HCT116 (cell line): Measurements from ENCODE around the gene SIX5. TPM values are rescaled to one million over a fixed set of nuclear protein-coding genes. Genes with fewer than 3 reads are reported as not detected.

ENCODE experiments used
- ATAC-seq: fragments of 200-7000 bp; cut with Tn5 transposase; 2 replicates; pipeline ENCODE4 v1.9.1; 2020; ENCODE audit warnings: mild to moderate bottlenecking, moderate library complexity
- BruUV-seq: library from RNA; stranded (reverse); fragments of 400-500 nt; replicated peaks from 2 replicates; lab custom pipeline; 2021; lab: Mats Ljungman, UMichigan
- CTCF ChIA-PET: fragments of 300-600 bp; sonication (Branson Sonifier 250); formaldehyde crosslinking; loops from one replicate; lab custom pipeline; 2021; ENCODE audit warnings: antibody characterized with exemption; lab: Charles Lee
- POLR2A ChIA-PET: fragments of 300-600, 350-600 bp; sonication (Branson Sonifier 250); formaldehyde crosslinking; loops from one replicate; lab custom pipeline; 2021; ENCODE audit warnings: antibody characterized with exemption; lab: Charles Lee
- RAD21 ChIA-PET, 2 experiments: fragments of 300-600 bp; sonication (Branson Sonifier 250); formaldehyde crosslinking; loops; one replicate each; lab custom pipeline; 2023; ENCODE audit warnings: low total read pairs in 2 of 2; ENCODE audit not compliant: uncharacterized antibody in 2 of 2, unreplicated experiment in 2 of 2, low non-redundant PET in 1 of 2; lab: Charles Lee
- DNase-seq: peaks from one replicate; pipeline ENCODE4 v3.0.0-alpha.2; 2010; ENCODE audit warnings: low read depth, low spot score
- H2AFZ ChIP-seq: fragments of 200-600 bp; shearing (Covaris generic), sonication (generic); 2 replicates; pipeline ENCODE4 v1.6.1; 2017; ENCODE audit warnings: low read depth, mixed run types, mixed read lengths, antibody characterized with exemption, low read length; ENCODE audit not compliant: poor library complexity, severe bottlenecking
- H3K27ac ChIP-seq: 2 replicates; pipeline ENCODE4 v1.5.1; 2012; ENCODE audit warnings: low read depth, low read length
- H3K27me3 ChIP-seq: fragments of 200-600 bp; sonication (generic); 2 replicates; pipeline ENCODE4 v1.6.1; 2016; ENCODE audit warnings: mixed run types, low read length, mixed read lengths; ENCODE audit not compliant: insufficient read depth
- H3K36me3 ChIP-seq, 2 experiments: fragments of 200-500 bp in 1 of 2; fragments of 200-600 bp in 1 of 2; sonication (Bioruptor generic) in 1 of 2; sonication (generic) in 1 of 2; 2 replicates each; pipeline versions ENCODE4 v1.5.1 to v1.6.1; 2014 to 2016; ENCODE audit warnings: low read length in 2 of 2, inconsistent platforms in 1 of 2, mixed read lengths in 1 of 2, mixed run types in 1 of 2; ENCODE audit not compliant: insufficient read depth in 2 of 2, control insufficient read depth in 1 of 2
- H3K4me1 ChIP-seq, 2 experiments: fragments of 200-600 bp in 1 of 2; sonication (generic) in 1 of 2; 2 replicates each; pipeline versions ENCODE4 v1.5.1 to v1.6.1; 2012 to 2017; ENCODE audit warnings: low read length in 2 of 2, inconsistent platforms in 1 of 2, mild to moderate bottlenecking in 1 of 2, mixed read lengths in 1 of 2, mixed run types in 1 of 2, moderate library complexity in 1 of 2; ENCODE audit not compliant: insufficient read depth in 2 of 2, control insufficient read depth in 1 of 2
- H3K4me2 ChIP-seq: fragments of 200-600 bp; sonication (generic); 2 replicates; pipeline ENCODE4 v1.6.1; 2017; ENCODE audit warnings: mixed run types, low read length, mixed read lengths
- H3K4me3 ChIP-seq, 2 experiments: fragments of 200-600 bp in 1 of 2; sonication (generic) in 1 of 2; replicated peaks in 1 of 2; 2 replicates each; pipeline ENCODE4 v1.5.1; 2011 to 2016; ENCODE audit warnings: low read length in 2 of 2, control low read depth in 1 of 2, low read depth in 1 of 2, mild to moderate bottlenecking in 1 of 2, mixed read lengths in 1 of 2, mixed run types in 1 of 2
- H3K79me2 ChIP-seq: fragments of 200-600 bp; sonication (generic); 2 replicates; pipeline ENCODE4 v1.6.1; 2017; ENCODE audit warnings: mild to moderate bottlenecking, mixed run types, low read length, moderate library complexity, mixed read lengths; ENCODE audit not compliant: insufficient read depth
- H3K9ac ChIP-seq: fragments of 200-600 bp; sonication (generic); 2 replicates; pipeline ENCODE4 v1.6.1; 2016; ENCODE audit warnings: low read length, mixed read lengths
- H3K9me2 ChIP-seq: fragments of 200-600 bp; sonication (generic), shearing (Covaris generic); 2 replicates; pipeline ENCODE4 v1.6.1; 2017; ENCODE audit warnings: mixed run types, mild to moderate bottlenecking, moderate library complexity; ENCODE audit not compliant: insufficient read depth
- H3K9me3 ChIP-seq, 2 experiments: fragments of 200-500 bp in 1 of 2; fragments of 200-600 bp in 1 of 2; sonication (Bioruptor generic) in 1 of 2; sonication (generic) in 1 of 2; 2 replicates each; pipeline ENCODE4 v1.6.1; 2014 to 2017; ENCODE audit warnings: low read length in 2 of 2, mixed read lengths in 2 of 2, inconsistent platforms in 1 of 2, low read depth in 1 of 2, mild to moderate bottlenecking in 1 of 2, mixed run types in 1 of 2, moderate library complexity in 1 of 2; ENCODE audit not compliant: control insufficient read depth in 1 of 2, insufficient read depth in 1 of 2
- H4K20me1 ChIP-seq: fragments of 200-600 bp; sonication (generic), shearing (Covaris generic); 2 replicates; pipeline ENCODE4 v1.6.1; 2017; ENCODE audit warnings: mixed run types, mild to moderate bottlenecking, moderate library complexity; ENCODE audit not compliant: insufficient read depth
- CBX3 ChIP-seq: IDR thresholded peaks from 2 replicates; pipeline ENCODE4 v1.6.1; 2012; ENCODE audit warnings: low read depth
- ELF1 ChIP-seq: IDR thresholded peaks from 2 replicates; pipeline ENCODE4 v1.6.1; 2012; ENCODE audit warnings: low read depth, borderline replicate concordance
- EZH2phosphoT487 ChIP-seq: fragments of 200-600 bp; IDR thresholded peaks from 2 replicates; pipeline ENCODE4 v1.6.1; 2018; ENCODE audit warnings: antibody characterized with exemption, borderline replicate concordance
- FOSL1 ChIP-seq: IDR thresholded peaks from 2 replicates; pipeline ENCODE4 v1.6.1; 2012; ENCODE audit warnings: low read depth
- JUND ChIP-seq: IDR thresholded peaks from 2 replicates; pipeline ENCODE4 v1.6.1; 2012
- POLR2A ChIP-seq: IDR thresholded peaks from 2 replicates; pipeline ENCODE4 v1.7.0; 2011; ENCODE audit warnings: borderline replicate concordance; ENCODE audit not compliant: insufficient read depth, insufficient read length; ENCODE audit errors: extremely low read depth
- POLR2AphosphoS5 ChIP-seq: IDR thresholded peaks from 2 replicates; pipeline ENCODE4 v1.6.1; 2011; ENCODE audit warnings: mild to moderate bottlenecking, low read depth, low read length, moderate library complexity
- RAD21 ChIP-seq: IDR thresholded peaks from 2 replicates; pipeline ENCODE4 v1.6.1; 2012; ENCODE audit warnings: low read depth, mild to moderate bottlenecking
- SP1 ChIP-seq: IDR thresholded peaks from 2 replicates; pipeline ENCODE4 v1.6.1; 2012; ENCODE audit warnings: low read depth
- TCF7L2 ChIP-seq: IDR thresholded peaks from 2 replicates; pipeline ENCODE4 v1.7.0; 2011; ENCODE audit warnings: borderline replicate concordance, inconsistent platforms; ENCODE audit not compliant: insufficient read depth, insufficient read length; ENCODE audit errors: extremely low read depth
- YY1 ChIP-seq: IDR thresholded peaks from 2 replicates; pipeline ENCODE4 v1.6.1; 2011; ENCODE audit warnings: low read length, low read depth, moderate library complexity, mild to moderate bottlenecking; ENCODE audit not compliant: insufficient replicate concordance; ENCODE audit errors: extremely low read depth
- ZNF274 ChIP-seq: fragments of 200-500 bp; sonication (Bioruptor generic); IDR thresholded peaks from 2 replicates; pipeline ENCODE4 v1.6.1; 2014; ENCODE audit warnings: mild to moderate bottlenecking, low read depth, low read length, inconsistent platforms
- intact Hi-C: fragments of 100-400 bp; cut with micrococcal nuclease; formaldehyde crosslinking; loops from 2 replicates; pipeline ENCODE4 v1.10.0; 2022
- total RNA-seq: library from RNA; stranded (reverse); gene quantifications from one replicate; pipeline ENCODE4 v1.2.1, GENCODE V29; 2021; ENCODE audit not compliant: unreplicated experiment
- TF ChIP-seq, protein P1 (sequence below), 3 experiments: fragments of 200-600 bp in 1 of 3; sonication (generic) in 1 of 3; IDR thresholded peaks in 2 of 3; conservative IDR thresholded peaks in 1 of 3; 2 replicates each; pipeline ENCODE4 v1.5.1; 2012 to 2017; ENCODE audit warnings: low read depth in 2 of 3, low read length in 2 of 3, antibody characterized with exemption in 1 of 3, borderline replicate concordance in 1 of 3, control low read depth in 1 of 3, mild to moderate bottlenecking in 1 of 3, mixed read lengths in 1 of 3, mixed run types in 1 of 3, moderate library complexity in 1 of 3; ENCODE audit not compliant: insufficient read depth in 1 of 3
- TF ChIP-seq, protein P2 (sequence below): IDR thresholded peaks from 2 replicates; pipeline ENCODE4 v1.6.1; 2012; ENCODE audit warnings: low read depth
- TF ChIP-seq, protein P3 (sequence below): IDR thresholded peaks from 2 replicates; pipeline ENCODE4 v1.6.1; 2012
- TF ChIP-seq, protein P4 (sequence below): IDR thresholded peaks from 2 replicates; pipeline ENCODE4 v1.6.1; 2011; ENCODE audit warnings: mild to moderate bottlenecking, low read length, moderate library complexity; ENCODE audit not compliant: insufficient replicate concordance; ENCODE audit errors: extremely low read depth
- TF ChIP-seq, protein P5 (sequence below): IDR thresholded peaks from 2 replicates; pipeline ENCODE4 v1.6.1; 2012

The SIX5 gene
- total RNA-seq, 1 experiment from 2014 or later = 18.3 TPM

DNA sequence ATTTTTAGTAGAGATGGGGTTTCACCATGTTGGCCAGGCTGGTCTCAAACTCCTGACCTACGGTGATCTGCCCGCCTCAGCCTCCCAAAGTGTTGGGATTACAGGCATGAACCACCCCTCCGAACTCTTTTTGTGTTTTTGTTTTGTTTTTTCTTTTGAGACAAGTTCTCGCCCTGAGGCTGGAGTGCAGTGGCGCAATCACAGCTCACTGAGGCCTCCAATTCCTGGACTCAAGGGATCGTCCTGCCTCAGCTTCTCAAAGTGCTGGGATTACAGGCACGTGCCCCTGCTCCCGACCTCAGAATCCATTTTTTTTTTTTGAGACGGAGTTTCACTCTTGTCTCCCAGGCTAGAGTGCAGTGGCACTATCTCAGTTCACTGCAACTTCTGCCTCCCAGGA, 11.4 kb downstream of the SIX5 start:
- ChIA-PET POLR2A (no interaction called here), CTCF (no interaction called here), RAD21 (no interaction called here)
- BruUV-seq = no TSS peak
- H3K27ac ChIP-seq = no peak overlapping the region
- no peak overlapping the region for H2AFZ ChIP-seq
- no peaks in the 10 kb centered on the region for H4K20me1 ChIP-seq
- H3K36me3 ChIP-seq = no peaks in the 10 kb centered on the region
- DNase-seq = no peak
- no peak overlapping the region for H3K4me3 ChIP-seq
- no peak for ATAC-seq
- H3K4me2 ChIP-seq = no peak overlapping the region
- H3K79me2 ChIP-seq = no peaks in the 10 kb centered on the region
- TF ChIP-seq ZNF274 (no peak), POLR2A (no peak), JUND (no peak), POLR2AphosphoS5 (no peak), RAD21 (no peak), ELF1 (no peak), FOSL1 (no peak), SP1 (no peak), TCF7L2 (no peak), EZH2phosphoT487 (no peak), YY1 (no peak), CBX3 (no peak)
- TF ChIP-seq, protein P1, sequence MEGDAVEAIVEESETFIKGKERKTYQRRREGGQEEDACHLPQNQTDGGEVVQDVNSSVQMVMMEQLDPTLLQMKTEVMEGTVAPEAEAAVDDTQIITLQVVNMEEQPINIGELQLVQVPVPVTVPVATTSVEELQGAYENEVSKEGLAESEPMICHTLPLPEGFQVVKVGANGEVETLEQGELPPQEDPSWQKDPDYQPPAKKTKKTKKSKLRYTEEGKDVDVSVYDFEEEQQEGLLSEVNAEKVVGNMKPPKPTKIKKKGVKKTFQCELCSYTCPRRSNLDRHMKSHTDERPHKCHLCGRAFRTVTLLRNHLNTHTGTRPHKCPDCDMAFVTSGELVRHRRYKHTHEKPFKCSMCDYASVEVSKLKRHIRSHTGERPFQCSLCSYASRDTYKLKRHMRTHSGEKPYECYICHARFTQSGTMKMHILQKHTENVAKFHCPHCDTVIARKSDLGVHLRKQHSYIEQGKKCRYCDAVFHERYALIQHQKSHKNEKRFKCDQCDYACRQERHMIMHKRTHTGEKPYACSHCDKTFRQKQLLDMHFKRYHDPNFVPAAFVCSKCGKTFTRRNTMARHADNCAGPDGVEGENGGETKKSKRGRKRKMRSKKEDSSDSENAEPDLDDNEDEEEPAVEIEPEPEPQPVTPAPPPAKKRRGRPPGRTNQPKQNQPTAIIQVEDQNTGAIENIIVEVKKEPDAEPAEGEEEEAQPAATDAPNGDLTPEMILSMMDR (IDR thresholded peaks at IDR 0.05 in 2 of 3, conservative IDR thresholded peaks at IDR 0.05 in 1 of 3; ENCODE audit: borderline replicate concordance in 1 of 3, insufficient read depth in 1 of 3, low read depth in 2 of 3, low read length in 2 of 3) = no peak
- TF ChIP-seq, protein P2, sequence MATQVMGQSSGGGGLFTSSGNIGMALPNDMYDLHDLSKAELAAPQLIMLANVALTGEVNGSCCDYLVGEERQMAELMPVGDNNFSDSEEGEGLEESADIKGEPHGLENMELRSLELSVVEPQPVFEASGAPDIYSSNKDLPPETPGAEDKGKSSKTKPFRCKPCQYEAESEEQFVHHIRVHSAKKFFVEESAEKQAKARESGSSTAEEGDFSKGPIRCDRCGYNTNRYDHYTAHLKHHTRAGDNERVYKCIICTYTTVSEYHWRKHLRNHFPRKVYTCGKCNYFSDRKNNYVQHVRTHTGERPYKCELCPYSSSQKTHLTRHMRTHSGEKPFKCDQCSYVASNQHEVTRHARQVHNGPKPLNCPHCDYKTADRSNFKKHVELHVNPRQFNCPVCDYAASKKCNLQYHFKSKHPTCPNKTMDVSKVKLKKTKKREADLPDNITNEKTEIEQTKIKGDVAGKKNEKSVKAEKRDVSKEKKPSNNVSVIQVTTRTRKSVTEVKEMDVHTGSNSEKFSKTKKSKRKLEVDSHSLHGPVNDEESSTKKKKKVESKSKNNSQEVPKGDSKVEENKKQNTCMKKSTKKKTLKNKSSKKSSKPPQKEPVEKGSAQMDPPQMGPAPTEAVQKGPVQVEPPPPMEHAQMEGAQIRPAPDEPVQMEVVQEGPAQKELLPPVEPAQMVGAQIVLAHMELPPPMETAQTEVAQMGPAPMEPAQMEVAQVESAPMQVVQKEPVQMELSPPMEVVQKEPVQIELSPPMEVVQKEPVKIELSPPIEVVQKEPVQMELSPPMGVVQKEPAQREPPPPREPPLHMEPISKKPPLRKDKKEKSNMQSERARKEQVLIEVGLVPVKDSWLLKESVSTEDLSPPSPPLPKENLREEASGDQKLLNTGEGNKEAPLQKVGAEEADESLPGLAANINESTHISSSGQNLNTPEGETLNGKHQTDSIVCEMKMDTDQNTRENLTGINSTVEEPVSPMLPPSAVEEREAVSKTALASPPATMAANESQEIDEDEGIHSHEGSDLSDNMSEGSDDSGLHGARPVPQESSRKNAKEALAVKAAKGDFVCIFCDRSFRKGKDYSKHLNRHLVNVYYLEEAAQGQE = no peak
- TF ChIP-seq, protein P3, sequence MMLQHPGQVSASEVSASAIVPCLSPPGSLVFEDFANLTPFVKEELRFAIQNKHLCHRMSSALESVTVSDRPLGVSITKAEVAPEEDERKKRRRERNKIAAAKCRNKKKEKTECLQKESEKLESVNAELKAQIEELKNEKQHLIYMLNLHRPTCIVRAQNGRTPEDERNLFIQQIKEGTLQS = no peak
- TF ChIP-seq, protein P4, sequence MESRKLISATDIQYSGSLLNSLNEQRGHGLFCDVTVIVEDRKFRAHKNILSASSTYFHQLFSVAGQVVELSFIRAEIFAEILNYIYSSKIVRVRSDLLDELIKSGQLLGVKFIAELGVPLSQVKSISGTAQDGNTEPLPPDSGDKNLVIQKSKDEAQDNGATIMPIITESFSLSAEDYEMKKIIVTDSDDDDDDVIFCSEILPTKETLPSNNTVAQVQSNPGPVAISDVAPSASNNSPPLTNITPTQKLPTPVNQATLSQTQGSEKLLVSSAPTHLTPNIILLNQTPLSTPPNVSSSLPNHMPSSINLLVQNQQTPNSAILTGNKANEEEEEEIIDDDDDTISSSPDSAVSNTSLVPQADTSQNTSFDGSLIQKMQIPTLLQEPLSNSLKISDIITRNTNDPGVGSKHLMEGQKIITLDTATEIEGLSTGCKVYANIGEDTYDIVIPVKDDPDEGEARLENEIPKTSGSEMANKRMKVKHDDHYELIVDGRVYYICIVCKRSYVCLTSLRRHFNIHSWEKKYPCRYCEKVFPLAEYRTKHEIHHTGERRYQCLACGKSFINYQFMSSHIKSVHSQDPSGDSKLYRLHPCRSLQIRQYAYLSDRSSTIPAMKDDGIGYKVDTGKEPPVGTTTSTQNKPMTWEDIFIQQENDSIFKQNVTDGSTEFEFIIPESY = no peak
- TF ChIP-seq, protein P5, sequence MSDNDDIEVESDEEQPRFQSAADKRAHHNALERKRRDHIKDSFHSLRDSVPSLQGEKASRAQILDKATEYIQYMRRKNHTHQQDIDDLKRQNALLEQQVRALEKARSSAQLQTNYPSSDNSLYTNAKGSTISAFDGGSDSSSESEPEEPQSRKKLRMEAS = no peak
- no peaks in the 10 kb centered on the region for H3K9me2 ChIP-seq
- no peaks in the 10 kb centered on the region for H3K9me3 ChIP-seq
- no peak overlapping the region for H3K9ac ChIP-seq
- intact Hi-C loops = no loop called here
- H3K27me3 ChIP-seq = no peaks in the 10 kb centered on the region
- peaks cover 0 to 6% of the 10 kb centered on the region in 2 experiments; a peak in 2 of 4 replicates for H3K4me1 ChIP-seq
